GM21737 (cell line): Measurements from ENCODE around the gene CACNA2D3.
"Not testable (repeated sequence)": the region's sequence is repeated elsewhere in the genome, so short reads cannot be mapped to it uniquely, and the experiment has no call there.

Experiments used
- ATAC-seq: cut with Tn5 transposase; IDR thresholded peaks from one replicate; pipeline ENCODE4 v1.9.1; 2021; ENCODE audit warnings: mild to moderate bottlenecking, moderate library complexity; ENCODE audit not compliant: unreplicated experiment

CACNA2D3 gene

GRCh38 chr3:54122324-54123002, at the start of gene CACNA2D3:
Gene CACNA2D3 (plus strand): TSS chr3:54122552.
- no peak for ATAC-seq

GRCh38 chr3:54073386-54073785, 49.0 kb upstream of the CACNA2D3 start:
- no peak for ATAC-seq

DNA sequence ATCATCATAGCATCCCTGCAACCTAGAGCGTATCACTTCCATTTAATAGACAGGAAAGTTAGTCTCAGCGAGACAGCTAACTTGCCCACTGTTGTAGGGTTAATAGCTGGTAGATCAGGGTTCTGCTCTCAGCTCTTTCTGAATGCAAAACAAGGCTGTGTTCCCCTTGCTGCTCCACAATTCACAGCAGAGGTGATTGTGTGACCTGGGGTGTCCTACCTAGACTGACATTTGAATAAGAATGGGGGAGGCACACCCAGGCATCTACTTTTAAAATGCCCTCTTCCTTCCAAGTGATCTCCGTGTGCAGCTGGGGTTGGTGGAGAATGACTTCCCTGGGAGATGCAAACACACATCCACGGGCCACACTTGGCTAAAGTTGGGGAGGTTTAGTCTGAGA, 43.0 kb upstream of the CACNA2D3 start:
- ATAC-seq: no peak

DNA sequence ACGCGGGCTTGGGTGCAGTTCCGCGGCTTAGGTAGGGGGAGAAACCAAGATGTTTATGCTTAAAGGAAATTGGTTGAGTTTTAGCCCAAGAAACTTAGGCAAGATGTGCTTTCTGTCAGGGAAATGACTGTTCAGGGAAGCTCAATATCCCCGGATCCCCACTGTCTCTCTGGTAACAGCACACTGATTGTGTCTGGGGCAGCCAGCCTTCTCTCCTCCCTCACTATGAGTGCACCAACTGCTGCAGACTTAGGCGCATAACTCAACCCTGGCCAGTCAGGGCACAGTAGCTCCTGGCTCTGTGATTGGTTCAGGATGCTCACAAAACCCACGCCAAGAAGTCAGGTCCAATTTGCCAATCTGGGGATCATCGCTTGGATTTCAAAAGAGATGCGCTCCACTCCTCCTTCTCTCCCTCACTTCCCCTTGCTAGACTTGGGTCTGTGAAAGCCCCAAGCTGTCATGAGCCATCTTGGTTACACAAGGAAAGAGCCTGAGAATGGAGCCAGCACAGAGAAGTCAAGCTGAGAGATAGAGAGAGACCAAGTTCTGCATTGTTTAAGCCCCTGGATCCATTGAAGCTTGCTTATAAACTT, 42.5 kb upstream of the CACNA2D3 start:
- ATAC-seq: no peak

DNA sequence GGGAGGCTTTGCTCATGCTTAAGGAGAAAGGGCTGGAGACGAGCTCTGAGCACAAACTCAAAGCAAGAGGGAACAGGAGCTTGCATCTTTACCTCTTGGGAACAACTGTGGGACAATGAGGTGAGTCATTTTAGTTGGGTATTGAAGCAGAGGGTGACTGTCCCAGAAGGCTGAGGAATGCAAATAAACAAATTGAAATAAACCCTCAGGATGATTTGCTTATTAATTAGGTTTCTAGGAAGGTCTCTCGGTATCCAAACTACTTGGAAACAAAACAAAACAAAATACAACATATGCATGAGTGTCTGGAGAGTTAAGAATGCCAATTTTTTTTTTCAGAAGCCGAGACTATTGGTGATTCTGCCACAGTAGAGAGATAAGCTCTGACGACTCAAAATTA, 38.4 kb upstream of the CACNA2D3 start:
- ATAC-seq: no peak

- ATAC-seq: no peak
These were observed 36.4 kb upstream of the CACNA2D3 start for GRCh38 chr3:54085936-54086335.

DNA sequence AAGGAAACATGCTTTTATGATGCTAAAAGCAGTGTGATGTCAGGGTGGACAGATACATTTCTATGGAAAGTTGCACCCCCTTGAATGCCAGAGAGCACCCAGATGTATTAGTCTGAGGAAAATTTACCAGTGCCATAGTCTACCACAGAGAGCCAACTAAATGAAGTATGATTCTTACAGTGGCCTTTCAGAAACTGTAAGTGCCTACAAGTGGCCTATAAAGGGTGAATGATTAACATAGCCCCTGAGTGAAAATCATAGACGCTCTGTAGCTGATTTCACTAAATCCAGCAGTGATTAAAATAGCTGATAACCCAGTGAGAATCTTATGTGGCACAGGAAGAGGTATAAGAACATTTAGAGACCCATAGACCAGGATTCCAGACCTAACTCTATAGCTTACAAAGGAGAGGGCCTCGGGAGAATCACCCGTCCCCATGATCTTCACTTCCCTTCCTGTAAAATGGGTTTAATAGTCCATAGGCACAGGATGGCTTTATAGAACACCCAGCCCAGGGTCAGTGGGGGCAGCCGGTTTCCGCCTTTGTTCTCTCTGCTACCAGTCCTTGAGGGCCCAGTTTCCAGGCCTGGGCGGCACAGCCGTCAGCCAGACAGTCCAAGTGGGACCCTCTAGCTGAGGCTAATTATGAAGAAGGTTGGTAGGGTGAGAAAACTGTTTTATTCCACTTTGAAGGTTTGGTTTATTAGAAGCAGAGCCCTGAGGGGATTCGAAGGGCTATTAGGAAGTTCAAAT, 35.5 kb upstream of the CACNA2D3 start:
- ATAC-seq: no peak

GRCh38 chr3:54087581-54088410, 34.6 kb upstream of the CACNA2D3 start:
- no peak for ATAC-seq

GRCh38 chr3:54093491-54094248, 28.7 kb upstream of the CACNA2D3 start:
- ATAC-seq: no peak

DNA sequence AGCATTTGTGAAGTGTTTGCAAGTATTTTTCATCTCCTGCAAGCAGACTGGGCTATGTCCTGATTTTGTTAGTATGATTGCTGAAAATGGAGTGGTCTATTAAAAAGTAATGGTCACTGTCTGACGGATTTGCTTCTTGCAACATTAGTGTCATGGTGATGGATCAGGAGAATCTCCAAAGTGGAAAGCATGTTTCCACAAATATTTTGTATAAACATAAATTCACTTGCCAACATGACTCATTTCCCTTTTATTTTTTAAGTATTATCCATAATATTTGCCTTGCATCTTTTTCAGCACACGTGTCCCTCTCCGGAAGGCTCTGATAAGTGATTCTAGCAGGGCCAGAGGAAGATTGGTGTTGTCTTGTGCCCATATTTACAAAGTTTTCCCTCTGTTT, 27.4 kb upstream of the CACNA2D3 start:
- no peak for ATAC-seq

DNA sequence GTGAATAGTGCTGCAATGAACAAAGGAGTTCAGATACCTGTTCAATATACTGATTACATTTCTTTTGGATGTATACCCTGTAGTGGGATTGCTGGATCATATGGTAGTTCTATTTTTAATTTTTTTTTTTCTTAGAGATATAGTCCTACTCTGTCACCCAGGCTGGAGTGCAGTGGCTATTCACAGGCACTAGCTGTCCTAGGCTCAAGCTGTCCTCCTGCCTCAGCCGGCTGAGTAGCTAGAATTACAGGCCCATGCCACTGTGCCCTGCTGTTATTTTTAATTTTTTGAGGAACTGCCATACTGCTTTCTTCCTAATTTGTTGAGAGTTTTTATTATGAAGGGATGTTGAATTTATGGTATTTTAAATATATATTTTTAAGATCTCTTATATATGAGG, 23.0 kb upstream of the CACNA2D3 start:
- ATAC-seq: no peak

DNA sequence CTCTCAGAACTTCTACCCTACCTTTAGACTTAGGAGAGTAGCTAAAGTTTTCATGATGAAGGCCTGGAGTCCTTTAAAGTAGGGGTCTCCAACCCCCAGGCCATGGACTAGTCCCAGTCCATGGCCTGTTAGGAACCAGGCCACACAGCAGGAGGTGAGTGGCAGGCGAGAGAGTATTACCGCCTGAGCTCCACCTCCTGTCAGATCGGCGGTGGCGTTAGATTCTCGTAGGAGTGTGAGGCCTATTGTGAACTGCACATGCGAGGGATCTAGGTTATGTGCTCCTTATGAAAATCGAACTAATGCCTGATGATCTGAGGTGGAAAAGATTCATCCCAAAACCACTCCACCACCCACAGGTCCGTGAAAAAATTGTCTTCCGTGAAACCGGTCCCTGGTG, 18.3 kb upstream of the CACNA2D3 start:
- no peak for ATAC-seq

DNA sequence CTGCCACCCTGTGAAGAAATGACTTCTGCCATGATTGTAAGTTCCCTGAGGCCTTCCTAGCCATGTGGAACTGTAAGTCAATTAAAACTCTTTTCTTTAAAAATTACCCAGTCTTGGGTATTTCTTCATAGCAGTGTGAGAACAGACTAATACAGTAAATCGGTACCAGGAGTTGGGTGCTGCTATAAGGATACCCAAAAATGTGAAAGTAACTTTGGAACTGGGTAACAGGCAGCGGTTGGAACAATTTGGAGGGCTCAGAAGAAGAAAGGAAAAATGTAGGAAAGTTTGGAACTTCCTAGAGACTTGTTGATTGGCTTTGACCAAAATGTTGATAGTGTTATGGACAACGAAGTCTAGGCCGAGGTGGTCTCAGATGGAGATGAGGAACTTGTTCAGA, 6.2 kb upstream of the CACNA2D3 start:
- ATAC-seq: not testable (repeated sequence)

- ATAC-seq: peak; percentile 62
These were observed 1.5 kb upstream of the CACNA2D3 start for GRCh38 chr3:54120657-54121413.

DNA sequence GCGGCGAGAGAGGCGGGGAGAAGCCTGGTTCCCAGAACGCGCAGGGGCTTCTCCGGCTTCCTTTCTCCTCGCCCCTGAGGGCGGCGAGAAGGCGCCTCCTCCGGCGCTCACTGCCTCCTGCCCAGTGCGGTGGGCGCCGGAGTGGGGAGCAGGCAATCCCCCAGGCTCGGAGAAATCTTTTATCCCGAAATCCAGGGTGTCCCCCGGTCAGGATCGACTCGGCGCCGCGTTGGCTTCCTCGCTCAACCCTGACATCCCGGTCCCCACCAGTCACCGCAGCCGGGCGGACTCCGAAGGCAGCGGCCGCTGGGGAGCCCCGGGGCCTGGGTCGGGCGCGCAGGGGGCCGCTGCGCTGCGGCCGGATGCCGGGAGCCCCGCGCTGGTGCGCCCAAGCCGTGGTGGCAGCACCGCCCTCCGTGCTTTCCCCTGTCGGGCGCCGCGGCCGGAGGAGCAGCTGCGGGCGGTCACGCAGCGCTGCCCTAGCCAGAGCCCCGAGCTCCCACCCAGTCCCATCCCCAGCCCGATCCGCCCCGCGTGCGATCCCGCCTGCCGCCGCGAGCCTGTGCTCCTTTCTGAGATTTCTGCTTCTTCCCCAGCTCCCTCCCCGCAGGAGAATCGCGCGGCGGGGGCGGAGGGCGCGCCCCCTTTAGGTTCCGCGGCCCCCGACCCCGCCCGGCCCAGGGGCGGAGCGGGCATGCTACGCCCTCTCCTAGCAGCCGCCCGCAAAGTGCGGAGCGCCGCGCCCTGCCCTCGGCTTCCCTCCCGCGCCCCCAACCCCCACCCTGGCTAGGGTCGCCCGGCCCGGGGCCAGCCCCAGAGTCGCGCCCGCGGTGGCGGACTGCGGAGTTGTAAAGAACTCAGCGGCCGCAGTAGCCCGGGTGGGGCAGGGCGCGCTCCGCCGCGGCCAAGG, 683 bp upstream of the CACNA2D3 start:
- no peak for ATAC-seq

GRCh38 chr3:54123003-54123775, 837 bp downstream of the CACNA2D3 start:
- ATAC-seq: no peak

DNA sequence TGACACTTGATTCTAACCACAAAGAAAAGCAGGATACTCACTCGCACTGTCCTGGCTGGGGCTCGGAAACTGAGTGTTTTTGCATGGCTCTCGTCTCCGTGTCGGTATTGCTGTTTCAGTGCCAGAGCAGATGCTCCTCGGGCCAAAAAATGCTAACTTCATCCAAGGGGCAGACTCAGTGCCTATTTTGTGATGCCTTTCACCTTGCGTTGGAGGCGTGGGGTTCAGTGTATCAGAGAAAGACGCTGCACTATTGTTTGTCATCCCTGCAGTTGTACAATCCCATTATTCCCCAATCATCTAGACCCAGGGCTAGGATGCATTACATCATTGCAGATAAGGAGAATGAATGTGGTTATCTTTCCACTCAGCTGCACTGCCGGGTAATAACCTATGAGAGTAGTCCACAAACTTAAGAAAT, 1.4 kb downstream of the CACNA2D3 start:
- no peak for ATAC-seq

DNA sequence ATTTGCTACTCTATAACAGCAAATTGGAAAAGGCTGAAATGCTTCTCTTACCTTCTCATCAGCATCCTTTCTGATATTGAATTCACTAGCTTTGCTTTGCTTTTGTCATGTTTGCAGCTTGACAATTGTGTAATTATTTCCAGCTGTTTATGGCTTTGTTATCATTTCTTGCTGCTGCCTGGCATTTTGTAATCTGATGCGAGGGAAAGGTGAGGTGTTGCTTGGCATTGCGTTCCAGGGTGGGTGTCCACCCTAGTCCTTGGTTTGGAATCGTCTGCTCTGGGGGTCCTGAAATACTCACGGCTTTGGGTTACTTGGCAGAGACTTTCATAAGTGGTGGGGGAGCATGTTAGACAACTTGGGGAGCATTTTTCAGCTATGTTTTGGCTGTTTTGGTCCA, 2.9 kb downstream of the CACNA2D3 start:
- no peak for ATAC-seq
